ENCODE results near the gene NLRP6.

- TF ChIP-seq EZH2phosphoT487 (IDR thresholded peaks at IDR 0.05; ENCODE audit: borderline replicate concordance, low read depth, low read length) (no peak), CTCF (conservative IDR thresholded peaks at IDR 0.05; ENCODE audit: low read length) (no peak)
Observed at GRCh38 chr11:297586-298405, 19.6 kb downstream of the NLRP6 start.

All from OCI-LY7 (cell line).